DND-41 (cell line): ENCODE measurements around the gene NUAK2.

Experiments used
- ATAC-seq: fragments of 200-7000 bp; cut with Tn5 transposase; 3 replicates; pipeline ENCODE4 v1.9.1; 2021; ENCODE audit warnings: low read depth; ENCODE audit not compliant: insufficient read depth
- DNase-seq: peaks from one replicate; pipeline ENCODE4 v3.0.0-alpha.2; 2020
- H2AFZ ChIP-seq: 2 replicates; pipeline ENCODE4 v1.6.0; 2012; ENCODE audit warnings: low read depth, low read length
- H3K27ac ChIP-seq: 2 replicates; pipeline ENCODE4 v1.5.1; 2012; ENCODE audit warnings: low read length, inconsistent platforms
- H3K27me3 ChIP-seq: fragments of 200-600 bp; sonication (generic); 2 replicates; pipeline ENCODE4 v1.6.0; 2012; ENCODE audit warnings: low read length, mild to moderate bottlenecking, inconsistent platforms; ENCODE audit not compliant: insufficient read depth, poor library complexity
- H3K36me3 ChIP-seq: 2 replicates; pipeline ENCODE4 v1.5.1; 2012; ENCODE audit warnings: low read length, inconsistent platforms; ENCODE audit not compliant: insufficient read depth
- H3K4me1 ChIP-seq: 2 replicates; pipeline ENCODE4 v1.5.1; 2012; ENCODE audit warnings: mild to moderate bottlenecking, low read length; ENCODE audit not compliant: insufficient read depth
- H3K4me2 ChIP-seq: 2 replicates; pipeline ENCODE4 v1.6.0; 2012; ENCODE audit warnings: mild to moderate bottlenecking, moderate library complexity, low read length, inconsistent platforms; ENCODE audit not compliant: insufficient read depth
- H3K4me3 ChIP-seq, 2 experiments: fragments of 200-600 bp in 1 of 2; shearing (Covaris generic) in 1 of 2; 2 replicates each; pipeline ENCODE4 v1.5.1; 2012 to 2016; ENCODE audit warnings: inconsistent platforms in 2 of 2, low read length in 2 of 2, mild to moderate bottlenecking in 2 of 2, low read depth in 1 of 2, moderate library complexity in 1 of 2
- H3K79me2 ChIP-seq: 2 replicates; pipeline ENCODE4 v1.6.0; 2012; ENCODE audit warnings: low read length, inconsistent platforms; ENCODE audit not compliant: insufficient read depth
- H3K9ac ChIP-seq: 2 replicates; pipeline ENCODE4 v1.6.0; 2012; ENCODE audit warnings: low read depth, mild to moderate bottlenecking, inconsistent platforms, low read length, moderate library complexity
- H3K9me3 ChIP-seq: 2 replicates; pipeline ENCODE4 v1.5.1; 2012; ENCODE audit warnings: low read length, moderate library complexity, mild to moderate bottlenecking, inconsistent platforms; ENCODE audit not compliant: insufficient read depth, severe bottlenecking
- H4K20me1 ChIP-seq: 2 replicates; pipeline ENCODE4 v1.6.0; 2012; ENCODE audit warnings: low read length; ENCODE audit not compliant: insufficient read depth
- CTCF ChIP-seq: IDR thresholded peaks from 2 replicates; pipeline ENCODE4 v1.5.1; 2012; ENCODE audit warnings: borderline replicate concordance, low read length, moderate library complexity, mild to moderate bottlenecking; ENCODE audit not compliant: poor library complexity, severe bottlenecking; ENCODE audit errors: extremely low read depth
- EZH2 ChIP-seq: IDR thresholded peaks from 3 replicates; pipeline ENCODE4 v1.6.1; 2012; ENCODE audit warnings: borderline replicate concordance, low read depth, mild to moderate bottlenecking, moderate library complexity, low read length, inconsistent platforms; ENCODE audit not compliant: severe bottlenecking

Gene NUAK2

GRCh38 chr1:205350691-205351141 lies 29.2 kb upstream of the NUAK2 start:
- TF ChIP-seq EZH2 (no peak), CTCF (no peak)
- Histone ChIP-seq H2AFZ (no peak overlapping the region), H3K4me3 (no peak overlapping the region), H3K4me1 (no peaks in the 10 kb centered on the region), H3K4me2 (no peak overlapping the region), H4K20me1 (0 out of 2 replicates have a peak, but pooled peaks cover 13% of the 10 kb centered on the region), H3K9ac (no peak overlapping the region), H3K27ac (no peak overlapping the region), H3K9me3 (no peaks in the 10 kb centered on the region), H3K36me3 (no peaks in the 10 kb centered on the region), H3K27me3 (peaks cover 35% of the 10 kb centered on the region), H3K79me2 (no peaks in the 10 kb centered on the region)
- no peak for ATAC-seq
- no peak for DNase-seq

GRCh38 chr1:205350124-205350523 lies 28.6 kb upstream of the NUAK2 start:
- no peak for DNase-seq
- ATAC-seq, result no peak
- H3K27me3 ChIP-seq, result peaks cover 35% of the 10 kb centered on the region
- H3K9ac ChIP-seq, result no peak overlapping the region
- H3K4me3 ChIP-seq, result no peak overlapping the region
- H4K20me1 ChIP-seq, result 0 out of 2 replicates have a peak, but pooled peaks cover 13% of the 10 kb centered on the region
- TF ChIP-seq EZH2 (no peak), CTCF (no peak)
- no peak overlapping the region for H2AFZ ChIP-seq
- no peak overlapping the region for H3K27ac ChIP-seq
- H3K79me2 ChIP-seq, result no peaks in the 10 kb centered on the region
- H3K4me1 ChIP-seq, result no peaks in the 10 kb centered on the region
- H3K4me2 ChIP-seq, result no peak overlapping the region
- H3K9me3 ChIP-seq, result no peaks in the 10 kb centered on the region
- H3K36me3 ChIP-seq, result no peaks in the 10 kb centered on the region

- ATAC-seq (no peak), DNase-seq (no peak)
- TF ChIP-seq CTCF (no peak), EZH2 (no peak)
- Histone ChIP-seq H2AFZ (no peak overlapping the region), H3K4me1 (no peaks in the 10 kb centered on the region), H3K79me2 (no peaks in the 10 kb centered on the region), H3K4me2 (no peak overlapping the region), H3K36me3 (no peaks in the 10 kb centered on the region), H3K9me3 (no peaks in the 10 kb centered on the region), H3K27me3 (peaks cover 35% of the 10 kb centered on the region), H4K20me1 (0 out of 2 replicates have a peak, but pooled peaks cover 13% of the 10 kb centered on the region), H3K9ac (no peak overlapping the region), H3K27ac (no peak overlapping the region), H3K4me3 (no peak overlapping the region)
These were observed 27.3 kb upstream of the NUAK2 start for GRCh38 chr1:205348554-205349487.
